IMR-90 (cell line): ENCODE measurements around the gene MOCOS. TPM values are rescaled to one million over a fixed set of nuclear protein-coding genes. Genes with fewer than 3 reads are reported as not detected.

ENCODE experiments used
- ATAC-seq: fragments of 200-7000 bp; cut with Tn5 transposase; 2 replicates; pipeline ENCODE4 v1.9.1; 2020; ENCODE audit warnings: low read depth, mild to moderate bottlenecking, moderate library complexity
- BruUV-seq: library from RNA; stranded (reverse); fragments of 400-500 nt; replicated peaks from 2 replicates; lab custom pipeline; 2021; lab: Mats Ljungman, UMichigan
- CTCF ChIA-PET: fragments of 300-600 bp; formaldehyde crosslinking; extraction: SDS; loops from one replicate; lab custom pipeline; 2021; ENCODE audit warnings: antibody characterized with exemption; lab: Yijun Ruan, JAX
- POLR2A ChIA-PET: fragments of 300-600 bp; sonication (Branson Sonifier 250); formaldehyde crosslinking; loops from one replicate; lab custom pipeline; 2022; ENCODE audit warnings: antibody characterized with exemption; ENCODE audit not compliant: unreplicated experiment; lab: Charles Lee
- DNase-seq: peaks from one replicate; pipeline ENCODE4 v3.0.0; 2013
- H2AFZ ChIP-seq: replicated peaks from 2 replicates; pipeline ENCODE3; 2013; ENCODE audit warnings: low read length, mild to moderate bottlenecking; ENCODE audit not compliant: poor library complexity
- H2AK5ac ChIP-seq: 2 replicates; pipeline ENCODE4 v1.6.1; 2013; ENCODE audit warnings: low read depth, low read length, inconsistent platforms
- H2AK9ac ChIP-seq: replicated peaks from 2 replicates; pipeline ENCODE3; 2013; ENCODE audit warnings: mild to moderate bottlenecking, low read depth, low read length, moderate library complexity; ENCODE audit not compliant: poor library complexity
- H2BK120ac ChIP-seq: 2 replicates; pipeline ENCODE4 v1.6.1; 2013; ENCODE audit warnings: low read depth, low read length, inconsistent platforms
- H2BK15ac ChIP-seq: 3 replicates; pipeline ENCODE4 v1.6.1; 2013; ENCODE audit warnings: low read depth, low read length, inconsistent platforms
- H2BK20ac ChIP-seq: 2 replicates; pipeline ENCODE4 v1.6.1; 2013; ENCODE audit warnings: low read depth, mild to moderate bottlenecking, inconsistent platforms, low read length, moderate library complexity
- H2BK5ac ChIP-seq: 2 replicates; pipeline ENCODE4 v1.6.1; 2013; ENCODE audit warnings: mild to moderate bottlenecking, low read depth, low read length, inconsistent platforms; ENCODE audit not compliant: poor library complexity, severe bottlenecking
- H3K14ac ChIP-seq: replicated peaks from 2 replicates; pipeline ENCODE4 v1.6.1; 2013; ENCODE audit warnings: low read depth, low read length, inconsistent platforms
- H3K18ac ChIP-seq: 2 replicates; pipeline ENCODE4 v1.6.1; 2013; ENCODE audit warnings: low read depth, low read length, control low read depth
- H3K23ac ChIP-seq: 2 replicates; pipeline ENCODE4 v1.6.1; 2013; ENCODE audit warnings: low read depth, low read length, inconsistent platforms
- H3K27ac ChIP-seq: 2 replicates; pipeline ENCODE4 v1.5.1; 2013; ENCODE audit warnings: mild to moderate bottlenecking, control low read depth, low read length; ENCODE audit not compliant: insufficient read depth
- H3K27me3 ChIP-seq: 2 replicates; pipeline ENCODE4 v1.6.1; 2013; ENCODE audit warnings: low read length; ENCODE audit not compliant: control insufficient read depth, insufficient read depth
- H3K36me3 ChIP-seq: 2 replicates; pipeline ENCODE4 v1.6.1; 2013; ENCODE audit warnings: low read length, mixed read lengths; ENCODE audit not compliant: control insufficient read depth, insufficient read depth
- H3K4ac ChIP-seq: 2 replicates; pipeline ENCODE4 v1.6.1; 2013; ENCODE audit warnings: low read depth, low read length, inconsistent platforms
- H3K4me1 ChIP-seq: 2 replicates; pipeline ENCODE4 v1.6.1; 2013; ENCODE audit warnings: low read length, mixed read lengths; ENCODE audit not compliant: control insufficient read depth, insufficient read depth
- H3K4me2 ChIP-seq: 2 replicates; pipeline ENCODE4 v1.6.1; 2013; ENCODE audit warnings: low read depth, mild to moderate bottlenecking, control low read depth, low read length, moderate library complexity
- H3K4me3 ChIP-seq: 2 replicates; pipeline ENCODE4 v1.5.1; 2013; ENCODE audit warnings: low read depth, mild to moderate bottlenecking, control low read depth, low read length, moderate library complexity; ENCODE audit not compliant: insufficient read depth
- H3K56ac ChIP-seq: 2 replicates; pipeline ENCODE4 v1.6.1; 2013; ENCODE audit warnings: low read length, inconsistent platforms; ENCODE audit not compliant: insufficient read depth; ENCODE audit errors: extremely low read depth
- H3K79me1 ChIP-seq, 2 experiments: 2 replicates each; pipeline ENCODE4 v1.6.1; 2013; ENCODE audit warnings: low read length in 2 of 2, inconsistent platforms in 1 of 2, low read depth in 1 of 2
- H3K9ac ChIP-seq: 2 replicates; pipeline ENCODE4 v1.6.1; 2013; ENCODE audit warnings: low read depth, low read length, control low read depth
- H3K9me1 ChIP-seq: 2 replicates; pipeline ENCODE4 v1.6.1; 2013; ENCODE audit warnings: low read length, inconsistent platforms; ENCODE audit not compliant: insufficient read depth
- H3K9me3 ChIP-seq: 2 replicates; pipeline ENCODE4 v1.6.1; 2013; ENCODE audit warnings: low read length; ENCODE audit not compliant: control insufficient read depth, insufficient read depth
- H4K20me1 ChIP-seq: 2 replicates; pipeline ENCODE4 v1.6.1; 2013; ENCODE audit warnings: low read length, inconsistent platforms; ENCODE audit not compliant: insufficient read depth
- H4K5ac ChIP-seq: 2 replicates; pipeline ENCODE4 v1.6.1; 2013; ENCODE audit warnings: mild to moderate bottlenecking, low read depth, low read length, control low read depth
- H4K8ac ChIP-seq, 2 experiments: 2 replicates each; pipeline ENCODE4 v1.6.1; 2013; ENCODE audit warnings: low read depth in 2 of 2, low read length in 2 of 2, control low read depth in 1 of 2, inconsistent platforms in 1 of 2
- H4K91ac ChIP-seq: 2 replicates; pipeline ENCODE4 v1.6.1; 2013; ENCODE audit warnings: low read depth, low read length, inconsistent platforms; ENCODE audit not compliant: insufficient read depth
- CEBPB ChIP-seq: IDR thresholded peaks from 2 replicates; pipeline ENCODE4 v1.6.1; 2012; ENCODE audit warnings: low read depth, low read length, improper control_type of control experiment
- FOS ChIP-seq: fragments of 150-350 bp; IDR thresholded peaks from 2 replicates; pipeline ENCODE4 v1.6.1; 2016; ENCODE audit warnings: low read depth, low read length
- NFE2L2 ChIP-seq: fragments of 150-350 bp; IDR thresholded peaks from 2 replicates; pipeline ENCODE4 v1.6.1; 2016; ENCODE audit warnings: low read depth, mild to moderate bottlenecking, low read length
- RFX5 ChIP-seq: IDR thresholded peaks from 2 replicates; pipeline ENCODE4 v1.8.0; 2012; ENCODE audit warnings: low read depth, mild to moderate bottlenecking, low read length, moderate library complexity
- SMC3 ChIP-seq: fragments of 150-350 bp; IDR thresholded peaks from 2 replicates; pipeline ENCODE4 v1.6.1; 2016; ENCODE audit warnings: low read depth, mild to moderate bottlenecking, antibody characterized with exemption, low read length, moderate library complexity
- WGBS, 2 experiments: methylation state at CpG; one replicate each; pipeline versions ENCODE4 v1.1.5 to v1.1.7; 2013; ENCODE audit warnings: missing lambda C conversion rate in 2 of 2; ENCODE audit not compliant: insufficient read length in 1 of 2; ENCODE audit errors: extremely low coverage in 2 of 2; 5-methylcytosine and 5-hydroxymethylcytosine counted together
- dilution Hi-C: fragments of 300-500 bp; cut with HindIII; formaldehyde crosslinking; loops from one replicate; pipeline ENCODE4 v1.14.3; 2018; ENCODE audit warnings: low sequenced_read_pairs; ENCODE audit not compliant: unreplicated experiment
- in situ Hi-C: fragments of 300-500 bp; cut with MboI; formaldehyde crosslinking; loops from 3 replicates; pipeline ENCODE4 v1.14.3; 2019; ENCODE audit warnings: low sequenced_read_pairs, inconsistent platforms, mixed read lengths
- intact Hi-C: fragments of 100-400 bp; cut with micrococcal nuclease; formaldehyde crosslinking; loops from 2 replicates; pipeline ENCODE4 v1.10.0; 2022
- polyA plus RNA-seq, 3 experiments: library from polyadenylated mRNA; depleted of rRNA; stranded (reverse); fragments of >200 nt; gene quantifications; 2 replicates each; pipeline ENCODE4 v1.2.3, GENCODE V29; 2012; ENCODE audit warnings: low replicate concordance in 1 of 3
- total RNA-seq: library from RNA; depleted of rRNA; stranded (reverse); fragments of >200 nt; gene quantifications from 2 replicates; pipeline ENCODE4 v1.2.3, GENCODE V29; 2012
- TF ChIP-seq, protein P1 (sequence below): conservative IDR thresholded peaks from 2 replicates; pipeline ENCODE4 v1.5.1; 2012; ENCODE audit warnings: mild to moderate bottlenecking, low read depth, low read length, improper control_type of control experiment
- TF ChIP-seq, protein P2 (sequence below): fragments of 150-350 bp; IDR thresholded peaks from 2 replicates; pipeline ENCODE4 v1.6.1; 2016; ENCODE audit warnings: low read depth, mild to moderate bottlenecking, low read length, moderate library complexity, borderline replicate concordance
- TF ChIP-seq, protein P3 (sequence below): fragments of 150-350 bp; IDR thresholded peaks from 2 replicates; pipeline ENCODE4 v1.6.1; 2017; ENCODE audit warnings: mild to moderate bottlenecking, antibody characterized with exemption, low read length, low read depth

Gene MOCOS
- total and polyA plus RNA-seq, 2 of the 4 experiments (the other 2 are of a cell fraction) = 1.1 to 2.2 TPM

DNA sequence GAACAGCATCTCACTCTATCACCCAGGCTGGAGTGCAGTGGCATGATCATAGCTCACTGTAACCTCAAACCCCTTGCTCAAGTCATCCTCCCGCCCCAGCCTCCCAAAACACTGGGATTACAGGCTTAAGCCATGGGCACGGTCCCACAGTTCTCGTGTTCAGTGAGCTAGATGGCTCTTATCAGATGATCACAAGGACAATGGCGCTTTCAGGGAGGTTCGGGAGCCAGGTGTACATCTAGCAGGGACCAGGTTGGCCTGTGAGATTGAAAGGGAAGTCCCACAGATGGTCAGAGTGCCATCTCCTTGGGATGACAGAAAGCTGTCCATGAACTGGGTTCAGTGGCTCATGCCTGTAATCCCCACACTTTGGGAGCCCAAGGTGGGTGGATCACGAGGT lies 96.2 kb downstream of the MOCOS start:
- no peak for DNase-seq
- no peak for TF ChIP-seq NFE2L2
- TF ChIP-seq, protein P1, sequence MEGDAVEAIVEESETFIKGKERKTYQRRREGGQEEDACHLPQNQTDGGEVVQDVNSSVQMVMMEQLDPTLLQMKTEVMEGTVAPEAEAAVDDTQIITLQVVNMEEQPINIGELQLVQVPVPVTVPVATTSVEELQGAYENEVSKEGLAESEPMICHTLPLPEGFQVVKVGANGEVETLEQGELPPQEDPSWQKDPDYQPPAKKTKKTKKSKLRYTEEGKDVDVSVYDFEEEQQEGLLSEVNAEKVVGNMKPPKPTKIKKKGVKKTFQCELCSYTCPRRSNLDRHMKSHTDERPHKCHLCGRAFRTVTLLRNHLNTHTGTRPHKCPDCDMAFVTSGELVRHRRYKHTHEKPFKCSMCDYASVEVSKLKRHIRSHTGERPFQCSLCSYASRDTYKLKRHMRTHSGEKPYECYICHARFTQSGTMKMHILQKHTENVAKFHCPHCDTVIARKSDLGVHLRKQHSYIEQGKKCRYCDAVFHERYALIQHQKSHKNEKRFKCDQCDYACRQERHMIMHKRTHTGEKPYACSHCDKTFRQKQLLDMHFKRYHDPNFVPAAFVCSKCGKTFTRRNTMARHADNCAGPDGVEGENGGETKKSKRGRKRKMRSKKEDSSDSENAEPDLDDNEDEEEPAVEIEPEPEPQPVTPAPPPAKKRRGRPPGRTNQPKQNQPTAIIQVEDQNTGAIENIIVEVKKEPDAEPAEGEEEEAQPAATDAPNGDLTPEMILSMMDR = no peak
- TF ChIP-seq FOS = no peak
- no peak for TF ChIP-seq SMC3
- no peak for TF ChIP-seq RFX5
- TF ChIP-seq, protein P2, sequence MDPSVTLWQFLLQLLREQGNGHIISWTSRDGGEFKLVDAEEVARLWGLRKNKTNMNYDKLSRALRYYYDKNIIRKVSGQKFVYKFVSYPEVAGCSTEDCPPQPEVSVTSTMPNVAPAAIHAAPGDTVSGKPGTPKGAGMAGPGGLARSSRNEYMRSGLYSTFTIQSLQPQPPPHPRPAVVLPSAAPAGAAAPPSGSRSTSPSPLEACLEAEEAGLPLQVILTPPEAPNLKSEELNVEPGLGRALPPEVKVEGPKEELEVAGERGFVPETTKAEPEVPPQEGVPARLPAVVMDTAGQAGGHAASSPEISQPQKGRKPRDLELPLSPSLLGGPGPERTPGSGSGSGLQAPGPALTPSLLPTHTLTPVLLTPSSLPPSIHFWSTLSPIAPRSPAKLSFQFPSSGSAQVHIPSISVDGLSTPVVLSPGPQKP = no peak
- TF ChIP-seq, protein P3, sequence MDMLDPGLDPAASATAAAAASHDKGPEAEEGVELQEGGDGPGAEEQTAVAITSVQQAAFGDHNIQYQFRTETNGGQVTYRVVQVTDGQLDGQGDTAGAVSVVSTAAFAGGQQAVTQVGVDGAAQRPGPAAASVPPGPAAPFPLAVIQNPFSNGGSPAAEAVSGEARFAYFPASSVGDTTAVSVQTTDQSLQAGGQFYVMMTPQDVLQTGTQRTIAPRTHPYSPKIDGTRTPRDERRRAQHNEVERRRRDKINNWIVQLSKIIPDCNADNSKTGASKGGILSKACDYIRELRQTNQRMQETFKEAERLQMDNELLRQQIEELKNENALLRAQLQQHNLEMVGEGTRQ = no peak
- TF ChIP-seq CEBPB = no peak
- H3K27ac ChIP-seq = no peak overlapping the region
- H3K23ac ChIP-seq = no peak overlapping the region
- no peak overlapping the region for H3K4me3 ChIP-seq
- H3K4me2 ChIP-seq = no peak overlapping the region
- H2BK20ac ChIP-seq = no peak overlapping the region
- H4K5ac ChIP-seq = no peak overlapping the region
- in situ Hi-C loops = loop anchor here (5.0 to 10.0 kb wide), 4 partner anchors 186 to 529 kb away; no protein-coding TSS in a partner anchor
- no peak overlapping the region for H4K8ac ChIP-seq
- H2AFZ ChIP-seq = no peak overlapping the region
- no peak overlapping the region for H2BK15ac ChIP-seq
- no peak overlapping the region for H3K18ac ChIP-seq
- no peak overlapping the region for H3K56ac ChIP-seq
- no peak overlapping the region for H3K14ac ChIP-seq
- H3K4ac ChIP-seq = no peak overlapping the region
- no peaks in the 10 kb centered on the region for H3K9me1 ChIP-seq
- no peak for ATAC-seq
- BruUV-seq = no TSS peak
- peaks cover 10% of the 10 kb centered on the region for H3K27me3 ChIP-seq
- no CpG with 5 or more reads among the region's 6 CpGs for WGBS, 2 experiments
- H3K9me3 ChIP-seq = no peaks in the 10 kb centered on the region
- H2AK5ac ChIP-seq = no peak overlapping the region; the same call in 1 of the 2 replicates
- no peaks in the 10 kb centered on the region for H3K4me1 ChIP-seq
- ChIA-PET POLR2A (no interaction called here), CTCF (interaction anchor here (1.2 to 1.7 kb wide), 2 partner anchors 184 to 266 kb away, joined by 4 to 6 read pairs; no protein-coding TSS in a partner anchor)
- H2BK5ac ChIP-seq = no peak overlapping the region
- dilution Hi-C loops = no loop called here
- no peak overlapping the region for H4K91ac ChIP-seq
- no peaks in the 10 kb centered on the region for H4K20me1 ChIP-seq
- H2AK9ac ChIP-seq = no peak overlapping the region
- H3K36me3 ChIP-seq = no peaks in the 10 kb centered on the region
- H2BK120ac ChIP-seq = no peak overlapping the region
- no peak overlapping the region for H3K9ac ChIP-seq
- intact Hi-C loops = no loop called here
- H3K79me1 ChIP-seq = no peaks in the 10 kb centered on the region
